Liver (tissue), 3 donors: Measurements from ENCODE around the gene DENND2D.

Experiments used
- ATF3 ChIP-seq: IDR thresholded peaks from 2 replicates; pipeline ENCODE4 v1.6.1; 2016; ENCODE audit warnings: antibody characterized with exemption
- CTCF ChIP-seq: fragments of 150-350 bp; IDR thresholded peaks from 2 replicates; pipeline ENCODE4 v1.5.1; 2017; ENCODE audit warnings: improper control_type of control experiment, low read depth, low read length; ENCODE audit not compliant: missing input control
- EGR1 ChIP-seq, 2 donors: IDR thresholded peaks; 2 replicates each; pipeline ENCODE4 v1.6.1; 2016 to 2018; ENCODE audit warnings: antibody characterized with exemption in 2 of 2, low read depth in 2 of 2
- FOXA2 ChIP-seq: IDR thresholded peaks from 2 replicates; pipeline ENCODE4 v1.6.1; 2016; ENCODE audit warnings: antibody characterized with exemption
- GABPA ChIP-seq, 2 donors: IDR thresholded peaks in 1 of 2; conservative IDR thresholded peaks in 1 of 2; 2 replicates each; pipeline ENCODE4 v1.6.1; 2016; ENCODE audit warnings: antibody characterized with exemption in 2 of 2, mild to moderate bottlenecking in 1 of 2, moderate library complexity in 1 of 2
- JUND ChIP-seq, 2 donors: IDR thresholded peaks; 2 replicates each; pipeline ENCODE4 v1.6.1; 2016; ENCODE audit warnings: antibody characterized with exemption in 2 of 2
- MAX ChIP-seq: IDR thresholded peaks from 2 replicates; pipeline ENCODE4 v1.6.1; 2016; ENCODE audit warnings: antibody characterized with exemption
- RAD21 ChIP-seq, 2 donors: IDR thresholded peaks; 2 replicates each; pipeline ENCODE4 v1.6.1; 2016; ENCODE audit warnings: antibody characterized with exemption in 2 of 2, mild to moderate bottlenecking in 2 of 2
- ZBTB33 ChIP-seq: IDR thresholded peaks from 2 replicates; pipeline ENCODE4 v1.6.1; 2016; ENCODE audit warnings: antibody characterized with exemption
- donor health status: healthy.
- donor health status: healthy.

GRCh38 chr1:111157431-111157830 lies 43.0 kb downstream of the DENND2D start:
- TF ChIP-seq CTCF (no peak), ZBTB33 (no peak), EGR1 (IDR thresholded peaks at IDR 0.05; ENCODE audit: low read depth in 2 of 2) (no peak), FOXA2 (no peak), ATF3 (no peak), RAD21 (IDR thresholded peaks at IDR 0.05) (no peak), GABPA (IDR thresholded peaks at IDR 0.05 in 1 of 2, conservative IDR thresholded peaks at IDR 0.05 in 1 of 2) (no peak), JUND (IDR thresholded peaks at IDR 0.05) (no peak), MAX (no peak)
